CD1c-positive myeloid dendritic cell (primary cell): Measurements from ENCODE around the gene NOS3.

ENCODE experiments used
- DNase-seq: peaks from one replicate; pipeline ENCODE4 v3.0.0-alpha.2; 2016; ENCODE audit errors: extremely low spot score

The NOS3 gene

GRCh38 chr7:150979713-150980390 lies 11.0 kb upstream of the NOS3 start:
- no peak for DNase-seq

GRCh38 chr7:150980663-150981062 lies 10.2 kb upstream of the NOS3 start:
- DNase-seq, result no peak

- no peak for DNase-seq
Measured at GRCh38 chr7:150981644-150982043, 9.2 kb upstream of the NOS3 start.

- no peak for DNase-seq
Measured at GRCh38 chr7:150982351-150982750, 8.5 kb upstream of the NOS3 start.

GRCh38 chr7:150983893-150984368 lies 6.9 kb upstream of the NOS3 start:
- DNase-seq, result peak; percentile 43

- DNase-seq, result peak; percentile 55
Measured at GRCh38 chr7:150986099-150986512, 4.7 kb upstream of the NOS3 start.

GRCh38 chr7:150986556-150986955 lies 4.3 kb upstream of the NOS3 start:
- DNase-seq, result no peak

- peak; percentile 56 for DNase-seq
Measured at GRCh38 chr7:150988230-150989226, 2.3 kb upstream of the NOS3 start.

GRCh38 chr7:150989456-150989855 lies 1.4 kb upstream of the NOS3 start:
- DNase-seq, result no peak

GRCh38 chr7:150992051-150992640 lies 1.3 kb downstream of the NOS3 start:
- DNase-seq, result no peak

- peak; percentile 27 for DNase-seq
Measured at GRCh38 chr7:150992833-150993302, 2.1 kb downstream of the NOS3 start.

GRCh38 chr7:150993511-150993910 lies 2.7 kb downstream of the NOS3 start:
- no peak for DNase-seq

GRCh38 chr7:150994141-150994837 lies 3.5 kb downstream of the NOS3 start:
- peak; percentile 56 for DNase-seq

- no peak for DNase-seq
Measured at GRCh38 chr7:150994838-150995510, 4.2 kb downstream of the NOS3 start.

- DNase-seq, result peak; percentile 62
Measured at GRCh38 chr7:150996376-150997074, 5.7 kb downstream of the NOS3 start.

- DNase-seq, result peak; percentile 41
Measured at GRCh38 chr7:150997075-150997511, 6.3 kb downstream of the NOS3 start.

- DNase-seq, result no peak
Measured at GRCh38 chr7:150997817-150998216, 7.0 kb downstream of the NOS3 start.

GRCh38 chr7:150998341-150998740 lies 7.5 kb downstream of the NOS3 start:
- DNase-seq, result no peak

- DNase-seq, result no peak
Measured at GRCh38 chr7:150999001-150999400, 8.2 kb downstream of the NOS3 start.

GRCh38 chr7:150999497-151000230 lies 8.8 kb downstream of the NOS3 start:
- no peak for DNase-seq
